Dedifferentiated amniotic fluid mesenchymal stem cell (primary cell): ENCODE data around the gene HOXB8.

Experiments used
- DNase-seq: peaks from one replicate; pipeline ENCODE4 v3.0.0-alpha.2; 2016; ENCODE audit errors: extremely low spot score

The HOXB8 gene

DNA sequence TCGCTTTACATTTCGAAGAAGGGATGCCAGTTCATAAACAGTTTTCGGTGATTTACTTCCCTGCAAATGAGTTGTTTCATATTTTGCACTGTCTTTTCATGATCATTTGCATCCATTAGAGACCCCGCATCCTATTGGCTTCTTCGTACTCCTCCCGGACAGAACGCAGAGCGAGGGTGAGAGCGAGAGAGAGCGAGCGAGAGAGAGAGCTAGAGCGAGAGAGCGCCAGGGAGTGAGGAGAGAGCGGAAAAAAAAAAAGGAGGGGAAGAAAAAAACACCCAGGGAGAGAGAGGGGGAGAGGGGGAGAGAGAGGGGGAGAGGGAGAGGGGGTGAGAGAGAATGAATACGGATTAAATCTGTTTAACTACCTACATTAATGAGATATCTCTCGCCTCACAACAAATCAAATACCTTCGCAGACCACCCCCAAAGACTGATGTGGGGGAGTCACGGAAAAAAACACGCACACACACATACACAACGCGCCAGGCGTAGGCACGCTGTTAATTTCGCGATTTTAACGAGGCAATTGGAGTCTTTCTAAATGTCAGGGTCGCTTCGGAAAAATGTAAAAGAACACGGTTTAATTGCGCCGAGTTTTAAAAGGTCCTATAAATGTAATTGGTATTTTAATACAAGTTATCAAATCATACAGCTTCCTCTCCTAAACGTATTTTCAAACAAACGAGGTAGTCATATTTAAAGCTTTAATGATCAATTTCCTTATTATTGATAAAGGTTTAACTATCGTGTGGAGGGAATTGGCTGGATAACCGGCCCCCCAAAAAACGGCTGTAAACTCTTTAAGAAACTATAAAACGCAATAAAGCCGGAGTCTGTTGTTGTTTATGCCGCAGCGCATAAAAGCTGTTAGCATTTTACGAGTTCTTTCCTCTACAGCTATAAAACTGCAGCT lies at the start of gene HOXB8:
TSS of gene HOXB8 (minus strand) at position 246 of the 916 bp plus-strand sequence. CDS start 588 bp downstream, outside the sequence.
- no peak for DNase-seq

- DNase-seq = no peak
Observed at GRCh38 chr17:48663134-48663924, 48.2 kb upstream of the HOXB8 start.

GRCh38 chr17:48655913-48656312 lies 40.8 kb upstream of the HOXB8 start:
- DNase-seq = no peak

GRCh38 chr17:48649741-48650140 lies 34.6 kb upstream of the HOXB8 start:
- DNase-seq = no peak

DNA sequence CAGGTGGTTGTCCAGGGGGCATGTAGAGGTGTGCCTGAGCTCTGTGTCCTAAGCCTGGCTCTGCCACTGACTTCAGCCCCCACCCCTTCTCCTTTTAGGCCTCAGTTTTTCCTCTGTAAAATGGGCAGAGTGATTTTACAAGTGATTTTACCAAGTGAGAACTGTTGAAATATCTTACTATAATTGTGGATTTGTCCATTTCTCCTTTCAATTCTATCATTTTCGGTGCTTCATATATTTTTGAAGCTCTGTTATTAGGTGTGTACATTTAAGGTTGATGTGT lies 32.8 kb upstream of the HOXB8 start:
- DNase-seq = no peak

- DNase-seq = no peak
Observed at GRCh38 chr17:48647103-48647962, 32.2 kb upstream of the HOXB8 start.

DNA sequence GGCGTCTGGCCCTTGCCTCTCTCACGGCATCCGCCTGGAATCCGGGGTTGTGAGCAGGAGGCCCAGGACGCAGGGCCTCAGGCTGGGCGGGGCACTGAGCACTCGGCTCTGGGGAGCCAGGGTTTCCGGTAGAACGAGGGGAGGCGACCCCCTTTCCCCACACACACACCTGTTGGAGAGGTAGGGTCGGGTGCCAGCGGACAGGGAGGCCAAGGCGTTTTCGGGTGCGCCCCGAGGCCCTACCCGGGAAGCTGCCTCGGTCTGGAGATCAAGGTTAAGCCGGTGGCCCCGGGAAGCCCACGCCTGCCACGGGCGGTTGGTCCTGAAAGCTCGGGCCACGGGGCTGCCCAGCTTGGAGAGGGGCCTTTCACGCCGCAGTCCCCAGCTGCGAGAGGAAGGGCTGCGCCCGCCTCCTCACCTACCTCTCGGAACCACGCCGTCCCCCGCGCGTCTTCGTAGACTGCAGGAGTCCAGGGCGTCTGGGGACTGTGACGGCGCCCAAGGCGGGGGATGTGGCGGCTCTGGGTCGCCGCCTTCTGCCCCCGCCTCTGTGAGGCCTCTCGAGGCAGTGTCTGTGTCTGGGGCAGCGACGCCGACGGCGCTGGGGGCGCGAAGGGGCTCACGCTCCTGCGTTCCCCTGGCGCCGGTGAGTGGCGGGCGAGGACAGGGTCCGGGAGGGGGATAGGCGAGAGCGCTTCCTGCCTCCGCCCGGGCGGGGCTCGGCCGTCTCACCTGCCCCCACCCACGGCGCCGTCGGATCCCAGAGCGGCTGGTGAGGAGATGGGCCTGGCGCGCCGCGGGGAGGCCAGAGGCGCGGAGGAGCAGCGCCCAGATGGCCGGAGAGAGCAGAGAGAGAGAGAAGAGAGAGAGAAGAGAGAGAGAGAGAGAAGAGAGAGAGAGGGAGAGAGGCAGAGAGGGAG lies 31.4 kb upstream of the HOXB8 start:
- DNase-seq = no peak

DNA sequence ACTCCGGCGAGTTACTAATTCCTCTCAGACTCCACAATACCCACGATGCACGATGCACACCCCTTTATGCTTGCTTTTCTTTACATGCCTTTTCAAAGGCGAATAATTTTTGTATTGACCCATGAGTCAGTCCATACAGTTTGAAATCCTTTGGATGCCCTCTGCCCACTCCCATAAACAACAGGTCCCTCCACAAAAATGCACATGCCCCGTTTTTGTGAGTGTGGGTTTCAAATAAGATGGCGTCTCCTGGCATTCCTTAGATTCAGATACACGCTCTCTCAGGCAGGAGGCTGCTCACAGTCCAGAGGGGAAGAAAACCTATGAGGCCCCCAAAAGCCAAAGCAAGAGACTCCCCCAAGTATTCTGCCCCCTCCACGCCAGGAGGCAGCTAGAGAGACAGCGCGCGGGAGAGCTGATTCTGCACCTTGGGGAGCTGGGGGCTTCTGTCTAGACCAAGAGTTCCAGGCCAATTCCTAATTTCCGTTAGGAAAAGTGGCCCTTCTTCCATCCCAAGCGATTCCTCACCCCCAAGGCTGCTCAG lies 30.6 kb upstream of the HOXB8 start:
- no peak for DNase-seq

DNA sequence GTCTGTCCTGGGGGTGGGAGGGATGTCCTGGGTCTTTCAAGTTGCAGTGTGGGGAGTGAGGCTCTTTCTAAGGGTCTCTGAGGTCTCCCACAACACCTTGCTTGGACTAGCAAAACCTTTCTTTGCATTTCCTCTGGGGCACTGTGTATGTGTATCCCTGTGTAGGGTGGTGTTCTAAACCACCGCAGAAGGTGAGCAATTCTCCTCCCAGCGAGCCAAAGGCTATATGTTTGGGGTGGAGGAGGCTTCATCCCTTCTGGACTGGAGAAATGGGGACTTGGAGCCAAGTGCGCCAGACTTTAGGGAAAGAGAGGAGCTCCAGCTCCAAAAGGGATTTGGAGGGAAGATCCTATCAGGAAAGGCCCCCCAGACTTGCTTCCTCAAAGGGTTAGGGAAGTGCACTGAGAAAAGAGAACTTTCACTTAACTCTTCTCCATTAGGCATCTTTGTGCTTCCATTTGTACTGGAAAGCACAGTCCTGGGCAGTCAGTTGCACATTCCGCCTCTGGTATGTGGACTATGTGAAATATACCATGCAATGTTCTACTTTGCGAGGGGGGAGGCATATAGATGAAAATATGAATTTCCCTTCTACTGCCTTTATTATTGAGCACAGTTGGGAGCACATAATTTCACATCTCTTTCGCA lies 29.9 kb upstream of the HOXB8 start:
- DNase-seq = no peak

DNA sequence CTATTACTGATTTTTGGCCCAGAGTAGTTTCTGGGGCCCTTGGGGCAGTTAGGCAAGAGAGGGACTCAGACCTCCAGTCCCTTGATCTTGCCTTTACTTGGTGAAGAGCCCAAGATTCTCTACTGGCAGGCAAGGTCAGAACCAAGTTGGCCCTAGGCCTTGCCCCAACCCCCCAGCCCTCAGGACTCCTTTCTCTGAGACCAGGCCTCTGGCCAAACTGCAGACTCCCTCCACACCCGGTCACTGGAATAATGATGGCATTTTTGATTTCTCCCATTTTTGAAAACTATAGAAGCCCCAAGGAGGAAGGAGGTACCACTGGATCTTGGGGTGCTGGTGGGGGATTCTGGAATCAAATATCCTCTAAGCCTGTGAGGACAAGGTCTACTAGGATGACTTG lies 29.1 kb upstream of the HOXB8 start:
- no peak for DNase-seq

DNA sequence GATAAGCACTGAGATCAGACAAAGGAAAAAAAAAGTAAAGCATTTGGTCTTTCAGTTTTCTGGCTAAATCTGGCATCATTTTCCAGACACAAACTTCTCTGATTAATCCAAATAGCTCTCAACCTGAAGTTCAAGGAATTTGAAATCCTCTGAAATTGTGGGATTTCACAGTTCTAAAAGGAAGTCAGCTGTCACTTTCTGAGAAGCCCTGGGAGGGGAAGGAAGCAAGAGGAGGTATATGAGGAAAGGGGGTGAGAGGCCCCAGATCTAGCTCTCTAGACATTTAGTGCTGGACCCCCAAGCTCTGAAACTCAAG lies 28.6 kb upstream of the HOXB8 start:
- DNase-seq = no peak

GRCh38 chr17:48642843-48643696 lies 28.0 kb upstream of the HOXB8 start:
- DNase-seq = no peak

- no peak for DNase-seq
Observed at GRCh38 chr17:48642059-48642842, 27.2 kb upstream of the HOXB8 start.

GRCh38 chr17:48641541-48642058 lies 26.5 kb upstream of the HOXB8 start:
- DNase-seq = no peak

- DNase-seq = no peak
Observed at GRCh38 chr17:48640858-48641180, 25.7 kb upstream of the HOXB8 start.

- no peak for DNase-seq
Observed at GRCh38 chr17:48639982-48640857, 25.1 kb upstream of the HOXB8 start.

GRCh38 chr17:48639136-48639535 lies 24.0 kb upstream of the HOXB8 start:
- DNase-seq = no peak
